HG02759 (cell line): ENCODE data around the gene ALKBH1.
A peak's percentile ranks its signal among the peaks of the same experiment; 100 is the strongest.
"Not testable (repeated sequence)": the region's sequence is repeated elsewhere in the genome, so short reads cannot be mapped to it uniquely, and the experiment has no call there.

Experiments used
- ATAC-seq: cut with Tn5 transposase; IDR thresholded peaks from one replicate; pipeline ENCODE4 v1.9.1; 2021; ENCODE audit warnings: mild to moderate bottlenecking, moderate library complexity; ENCODE audit not compliant: unreplicated experiment

ALKBH1 gene

GRCh38 chr14:77674931-77675330 is 32.9 kb downstream of the ALKBH1 start:
- ATAC-seq = no peak

GRCh38 chr14:77673193-77673592 is 34.6 kb downstream of the ALKBH1 start:
- no peak for ATAC-seq

GRCh38 chr14:77667331-77667730 is 40.5 kb downstream of the ALKBH1 start:
- ATAC-seq = no peak

GRCh38 chr14:77663293-77663692 is 44.5 kb downstream of the ALKBH1 start:
- no peak for ATAC-seq

- ATAC-seq = not testable (repeated sequence)
Observed at GRCh38 chr14:77661562-77661961, 46.3 kb downstream of the ALKBH1 start.

- no peak for ATAC-seq
Observed at GRCh38 chr14:77660754-77661153, 47.1 kb downstream of the ALKBH1 start.

GRCh38 chr14:77659831-77660230 is 48.0 kb downstream of the ALKBH1 start:
- no peak for ATAC-seq

- no peak for ATAC-seq
Observed at GRCh38 chr14:77657280-77657679, 50.5 kb downstream of the ALKBH1 start.

GRCh38 chr14:77654001-77654441 is 53.8 kb downstream of the ALKBH1 start:
- no peak for ATAC-seq

- no peak for ATAC-seq
Observed at GRCh38 chr14:77649326-77649725, 58.5 kb downstream of the ALKBH1 start.

- ATAC-seq = no peak
Observed at GRCh38 chr14:77648520-77649200, 59.2 kb downstream of the ALKBH1 start.

GRCh38 chr14:77647853-77648252 is 60.0 kb downstream of the ALKBH1 start:
- no peak for ATAC-seq

GRCh38 chr14:77646907-77647306 is 60.9 kb downstream of the ALKBH1 start:
- ATAC-seq = no peak

- ATAC-seq = no peak
Observed at GRCh38 chr14:77645520-77646230, 62.1 kb downstream of the ALKBH1 start.

- no peak for ATAC-seq
Observed at GRCh38 chr14:77642407-77642806, 65.4 kb downstream of the ALKBH1 start.

- peak; percentile 61 for ATAC-seq
Observed at GRCh38 chr14:77641534-77642341, 66.1 kb downstream of the ALKBH1 start.

GRCh38 chr14:77640756-77641533 is 66.9 kb downstream of the ALKBH1 start:
- peak; percentile 46 for ATAC-seq

- no peak for ATAC-seq
Observed at GRCh38 chr14:77638771-77639171, 69.1 kb downstream of the ALKBH1 start.

GRCh38 chr14:77635869-77636268 is 72.0 kb downstream of the ALKBH1 start:
- not testable (repeated sequence) for ATAC-seq

- ATAC-seq = not testable (repeated sequence)
Observed at GRCh38 chr14:77635466-77635865, 72.4 kb downstream of the ALKBH1 start.

GRCh38 chr14:77630111-77630510 is 77.7 kb downstream of the ALKBH1 start:
- no peak for ATAC-seq
